Ovary (tissue), 9 donors: ENCODE measurements around the gene NSL1. TPM values are rescaled to one million over a fixed set of nuclear protein-coding genes. Genes with fewer than 3 reads are reported as not detected.

Experiments used
- DNase-seq, 5 donors: peaks; one replicate each; pipeline ENCODE4 v3.0.0-alpha.2; 2019 to 2020
- H3K27ac ChIP-seq, 2 donors: fragments of 200-600 bp; one replicate each; pipeline versions ENCODE4 v1.5.1 to v1.8.0; 2019 to 2022
- H3K27me3 ChIP-seq: fragments of 200-600 bp; one replicate; pipeline ENCODE4 v1.8.0; 2022
- H3K36me3 ChIP-seq: fragments of 200-600 bp; sonication (generic); one replicate; pipeline ENCODE4 v1.5.1; 2019
- H3K4me1 ChIP-seq: one replicate; pipeline ENCODE4 v1.8.1; 2013; ENCODE audit warnings: mild to moderate bottlenecking, moderate library complexity; ENCODE audit not compliant: insufficient read depth
- H3K4me3 ChIP-seq: fragments of 200-600 bp; sonication (generic); one replicate; pipeline ENCODE4 v1.5.1; 2017
- H3K9me3 ChIP-seq, 2 donors: fragments of 200-600 bp in 1 of 2; sonication (generic) in 1 of 2; one replicate each; pipeline versions ENCODE4 v1.5.1 to v1.8.1; 2013 to 2019; ENCODE audit warnings: mild to moderate bottlenecking in 1 of 2, moderate library complexity in 1 of 2
- EP300 ChIP-seq: sonication (generic); formaldehyde crosslinking; IDR thresholded peaks from one replicate; pipeline ENCODE4 v1.6.1; 2017; ENCODE audit warnings: antibody characterized with exemption
- POLR2A ChIP-seq: fragments of 450-650 bp; IDR thresholded peaks from one replicate; pipeline ENCODE4 v1.6.1; 2017; ENCODE audit warnings: antibody characterized with exemption, mild to moderate bottlenecking, moderate library complexity
- WGBS, 3 donors: extraction: QIAGEN DNeasy Blood & Tissue Kit in 1 of 3; methylation state at CpG; one replicate each; pipeline versions ENCODE4 v1.1.5 to v1.1.7; 2013 to 2017; 5-methylcytosine and 5-hydroxymethylcytosine counted together
- intact Hi-C, 4 donors: fragments of 100-400 bp; cut with DNase I; formaldehyde crosslinking; loops; one replicate each; pipeline versions ENCODE4 v1.11.0 to v1.15.1; 2022 to 2023
- polyA plus RNA-seq, 2 donors: library from polyadenylated mRNA; stranded (reverse); fragments of 200-250 nt in 1 of 2; fragments of 350-450 nt in 1 of 2; fragmentation: Illumina TruSeq in 1 of 2; extraction: RNeasy Lipid Tissue Mini Kit (QIAGEN cat#74804) in 1 of 2; gene quantifications; one replicate each; pipeline ENCODE4 v1.2.3, GENCODE V29; 2013 to 2014
- total RNA-seq, 7 donors: library from RNA; depleted of rRNA in 2 of 7; stranded (reverse); fragments of >200 nt in 2 of 7; fragmentation: NEBNext Ultra II Directional in 3 of 7; extraction: Animal tissue kit (Norgen Biotek cat#: 25700) in 3 of 7; gene quantifications; one replicate each; pipeline versions ENCODE4 v1.1.0 to v1.2.4, GENCODE V29; 2016 to 2023
- TF ChIP-seq, protein P1 (sequence below), 3 donors: fragments of 450-650 bp in 2 of 3; fragments of 200-600 bp in 1 of 3; IDR thresholded peaks; one replicate each; pipeline versions ENCODE4 v1.5.1 to v1.8.0; 2016 to 2022; ENCODE audit warnings: antibody characterized with exemption in 3 of 3, mild to moderate bottlenecking in 1 of 3
- donor health status: DM: no; HTN: no; CAD: no; lungs with moderate emphysema.
- donor health status: DM: no; HTN: no; CAD: no.
- donor health status: Bipolar disorder and iron deficiency.
- donor health status: DM: yes; HTN: yes; CAD: no.
- donor health status: DM: no; HTN: no; CAD: no.
- donor health status: DM: yes; HTN: yes; CAD: no.

NSL1 gene
- total and polyA plus RNA-seq, 9 donors, result 17.2 to 35.2 (median 29.1) TPM

GRCh38 chr1:212752252-212752933, 39.2 kb downstream of the NSL1 start:
- H3K4me1 ChIP-seq, result no peaks in the 10 kb centered on the region
- H3K27ac ChIP-seq, result no peak overlapping the region
- TF ChIP-seq POLR2A (no peak), EP300 (no peak)
- TF ChIP-seq, protein P1, sequence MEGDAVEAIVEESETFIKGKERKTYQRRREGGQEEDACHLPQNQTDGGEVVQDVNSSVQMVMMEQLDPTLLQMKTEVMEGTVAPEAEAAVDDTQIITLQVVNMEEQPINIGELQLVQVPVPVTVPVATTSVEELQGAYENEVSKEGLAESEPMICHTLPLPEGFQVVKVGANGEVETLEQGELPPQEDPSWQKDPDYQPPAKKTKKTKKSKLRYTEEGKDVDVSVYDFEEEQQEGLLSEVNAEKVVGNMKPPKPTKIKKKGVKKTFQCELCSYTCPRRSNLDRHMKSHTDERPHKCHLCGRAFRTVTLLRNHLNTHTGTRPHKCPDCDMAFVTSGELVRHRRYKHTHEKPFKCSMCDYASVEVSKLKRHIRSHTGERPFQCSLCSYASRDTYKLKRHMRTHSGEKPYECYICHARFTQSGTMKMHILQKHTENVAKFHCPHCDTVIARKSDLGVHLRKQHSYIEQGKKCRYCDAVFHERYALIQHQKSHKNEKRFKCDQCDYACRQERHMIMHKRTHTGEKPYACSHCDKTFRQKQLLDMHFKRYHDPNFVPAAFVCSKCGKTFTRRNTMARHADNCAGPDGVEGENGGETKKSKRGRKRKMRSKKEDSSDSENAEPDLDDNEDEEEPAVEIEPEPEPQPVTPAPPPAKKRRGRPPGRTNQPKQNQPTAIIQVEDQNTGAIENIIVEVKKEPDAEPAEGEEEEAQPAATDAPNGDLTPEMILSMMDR (IDR thresholded peaks at IDR 0.05), result no peak
- peak overlapping the region; percentile 9 for H3K4me3 ChIP-seq
- H3K9me3 ChIP-seq, result no peaks in the 10 kb centered on the region
- DNase-seq, result no peak
- no peaks in the 10 kb centered on the region for H3K36me3 ChIP-seq
- WGBS, 3 donors, result 60 to 97% (median 62%) methylated on average over 3 of the region's 3 CpGs
- intact Hi-C loops, result no loop called here
- no peaks in the 10 kb centered on the region for H3K27me3 ChIP-seq

- Histone ChIP-seq H3K9me3 (no peaks in the 10 kb centered on the region), H3K27ac (no peak overlapping the region), H3K4me3 (no peak overlapping the region), H3K27me3 (no peaks in the 10 kb centered on the region), H3K4me1 (no peaks in the 10 kb centered on the region), H3K36me3 (no peaks in the 10 kb centered on the region)
- intact Hi-C loops, result no loop called here
- 59 to 62% (median 60%) methylated on average over 4 of the region's 4 CpGs for WGBS, 3 donors
- TF ChIP-seq EP300, result no peak
- TF ChIP-seq, protein P1 (IDR thresholded peaks at IDR 0.05), result no peak
- no peak for TF ChIP-seq POLR2A
- DNase-seq, result no peak
Observed at GRCh38 chr1:212749821-212750535, 41.6 kb downstream of the NSL1 start.

DNA sequence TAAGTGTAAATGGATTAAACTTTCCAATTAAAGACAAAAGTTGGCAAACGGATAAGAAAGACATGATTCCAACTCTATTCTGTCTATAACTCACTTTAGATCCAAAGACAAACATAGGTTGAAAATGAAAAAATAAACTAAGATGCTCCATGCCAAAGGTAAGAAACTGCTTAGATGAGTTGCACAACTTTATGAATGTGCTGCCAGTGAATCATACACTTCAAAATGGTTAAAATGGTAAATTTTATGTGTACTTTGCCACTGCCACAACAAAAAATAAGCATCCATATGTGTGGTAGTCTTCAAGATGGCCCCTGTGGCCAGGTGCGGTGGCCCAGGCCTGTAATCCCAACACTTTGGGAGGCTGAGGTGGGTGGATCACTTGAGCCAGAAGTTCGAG, 45.0 kb downstream of the NSL1 start:
- Histone ChIP-seq H3K36me3 (no peaks in the 10 kb centered on the region), H3K27ac (no peak overlapping the region), H3K4me1 (no peaks in the 10 kb centered on the region), H3K9me3 (no peaks in the 10 kb centered on the region), H3K27me3 (no peaks in the 10 kb centered on the region), H3K4me3 (no peak overlapping the region)
- TF ChIP-seq, protein P1 (IDR thresholded peaks at IDR 0.05), result no peak
- TF ChIP-seq POLR2A (no peak), EP300 (no peak)
- intact Hi-C loops, result no loop called here
- WGBS, 3 donors, result 94 to 99% (median 96%) methylated on average over 3 of the region's 3 CpGs
- no peak for DNase-seq

- H3K4me3 ChIP-seq, result no peak overlapping the region
- no peaks in the 10 kb centered on the region for H3K27me3 ChIP-seq
- H3K9me3 ChIP-seq, result no peaks in the 10 kb centered on the region
- no peak for DNase-seq
- TF ChIP-seq EP300 (no peak), POLR2A (no peak)
- TF ChIP-seq, protein P1 (IDR thresholded peaks at IDR 0.05), result no peak
- H3K4me1 ChIP-seq, result no peaks in the 10 kb centered on the region
- no peak overlapping the region for H3K27ac ChIP-seq
- intact Hi-C loops, result no loop called here
- no peaks in the 10 kb centered on the region for H3K36me3 ChIP-seq
Observed at GRCh38 chr1:212745303-212745702, 46.3 kb downstream of the NSL1 start.
